NOMO-1 (cell line): ENCODE results near the gene NUP133.
"Not testable (repeated sequence)": the region's sequence is repeated elsewhere in the genome, so short reads cannot be mapped to it uniquely, and the experiment has no call there.

Experiments used
- DNase-seq, 2 experiments: peaks; one replicate each; lab custom pipeline; 2025; ENCODE audit not compliant: unreplicated experiment in 2 of 2; lab: John Stamatoyannopoulos, UW

The NUP133 gene

DNA sequence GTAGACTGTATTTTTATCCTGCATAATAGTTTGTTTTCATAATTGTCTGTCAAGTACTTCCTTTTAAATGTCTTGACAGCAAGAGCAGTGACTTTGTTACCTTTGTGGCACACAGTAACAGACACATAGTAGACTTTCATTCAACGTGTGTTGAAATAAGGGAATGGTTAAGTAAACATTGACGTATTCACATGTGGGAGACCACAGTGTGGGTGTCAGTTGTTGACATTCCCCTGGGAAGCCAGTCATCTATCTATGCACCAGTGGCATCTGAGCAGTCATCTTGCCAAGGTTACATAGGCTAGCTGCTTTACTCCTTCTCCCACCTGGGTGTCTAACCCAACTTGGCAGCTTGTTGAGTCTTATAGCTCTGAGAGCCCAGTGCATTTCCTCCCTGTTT lies 1.4 kb upstream of the NUP133 start:
- DNase-seq = no peak

DNA sequence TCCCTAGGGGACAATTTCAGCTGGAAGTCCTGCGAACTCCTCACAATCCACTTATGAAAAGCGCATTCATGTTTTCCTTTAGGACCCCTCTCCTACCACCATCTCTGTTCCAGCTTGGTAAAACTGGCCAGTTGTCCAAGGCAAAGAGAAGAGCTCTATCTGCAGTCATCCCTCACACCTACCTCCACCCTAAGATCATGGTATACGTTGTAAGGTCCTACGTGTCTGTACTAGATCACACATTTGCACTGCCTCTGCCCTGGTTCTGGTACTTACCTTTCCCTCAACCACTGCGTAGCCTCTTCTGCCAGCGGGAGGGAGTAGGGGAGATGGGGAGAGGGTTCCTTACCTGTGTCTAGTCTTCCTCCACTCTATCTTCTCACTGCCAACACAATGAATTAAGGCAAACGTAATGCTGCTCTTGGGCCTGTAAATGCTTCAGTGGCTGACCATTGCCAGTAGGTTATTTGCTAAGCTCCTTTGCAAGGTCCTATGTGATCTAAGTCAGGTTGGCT lies 739 bp upstream of the NUP133 start:
- no peak for DNase-seq

DNA sequence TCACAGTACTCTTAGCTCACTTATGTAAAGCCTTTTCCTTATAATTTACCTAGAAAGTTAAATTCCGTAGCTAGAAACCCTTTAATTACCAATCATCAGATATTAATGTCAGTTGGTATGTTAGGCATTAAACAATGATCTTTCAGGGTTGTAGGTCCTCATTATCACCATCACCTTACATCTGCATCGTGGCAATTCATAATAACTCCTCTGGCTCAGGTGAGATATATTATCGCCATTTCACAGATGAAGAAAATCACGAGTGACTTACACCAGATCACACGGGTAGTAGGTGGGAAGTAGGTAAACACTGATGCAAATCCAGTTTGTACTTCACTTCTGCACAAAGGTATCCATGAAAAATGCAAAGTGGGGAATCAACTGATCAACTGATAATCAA lies 639 bp downstream of the NUP133 start:
- DNase-seq = no peak

DNA sequence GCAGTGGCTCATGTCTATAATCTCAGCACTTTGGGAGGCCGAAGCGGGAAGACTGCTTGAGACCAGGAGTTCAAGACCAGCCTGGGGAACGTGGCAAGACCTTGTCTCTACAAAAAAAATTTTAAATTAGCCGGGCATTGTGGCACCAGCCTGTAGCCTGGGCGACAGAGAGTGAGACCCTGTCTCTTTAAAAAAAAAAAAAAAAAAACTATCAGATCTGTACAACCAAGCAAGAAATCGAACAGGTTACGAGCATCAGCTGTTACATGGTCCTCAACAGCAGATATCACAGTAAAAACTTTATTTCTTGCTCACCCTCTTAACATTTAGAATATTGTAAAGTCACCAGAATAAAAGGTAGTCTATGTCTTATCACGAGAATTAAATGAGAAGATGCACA lies 1.5 kb downstream of the NUP133 start:
- no peak for DNase-seq

DNA sequence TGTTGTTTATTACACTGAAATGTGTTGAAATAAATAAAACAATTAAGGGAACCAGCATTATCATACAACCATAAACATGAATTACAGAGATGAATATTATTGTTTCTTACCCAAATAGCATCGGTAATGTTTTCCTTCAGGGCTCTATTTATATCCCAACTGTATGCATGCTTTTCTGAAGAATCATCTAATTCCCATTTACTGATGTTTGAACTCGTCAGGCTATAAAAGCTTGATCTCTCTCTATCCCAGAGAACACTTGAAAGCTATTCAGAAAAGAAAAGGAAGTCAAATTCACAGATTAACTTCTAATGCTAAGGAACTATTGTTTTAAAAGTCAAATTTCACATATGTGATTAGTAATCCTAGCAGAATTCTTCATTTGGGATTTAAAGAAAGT lies 12.4 kb downstream of the NUP133 start:
- no peak for DNase-seq

DNA sequence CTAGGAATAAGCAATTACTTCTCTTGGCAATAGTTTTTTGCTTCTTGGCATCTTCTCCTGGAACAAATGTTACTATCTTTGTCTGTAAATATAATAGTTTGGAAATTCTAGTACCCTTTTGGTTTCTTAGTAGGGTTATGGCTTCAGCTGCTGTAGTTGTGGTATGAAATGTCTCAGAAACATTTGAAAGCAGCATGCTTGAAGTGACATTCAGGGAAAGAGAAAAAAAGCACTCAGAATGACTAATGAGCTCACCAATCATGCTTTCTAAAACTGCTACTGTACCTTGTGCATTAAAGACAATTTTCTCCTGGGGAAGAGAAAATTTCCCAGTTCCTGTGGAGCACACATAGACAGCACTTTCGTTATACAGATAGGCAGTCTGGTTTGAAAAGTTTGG lies 21.0 kb downstream of the NUP133 start:
- DNase-seq = no peak

DNA sequence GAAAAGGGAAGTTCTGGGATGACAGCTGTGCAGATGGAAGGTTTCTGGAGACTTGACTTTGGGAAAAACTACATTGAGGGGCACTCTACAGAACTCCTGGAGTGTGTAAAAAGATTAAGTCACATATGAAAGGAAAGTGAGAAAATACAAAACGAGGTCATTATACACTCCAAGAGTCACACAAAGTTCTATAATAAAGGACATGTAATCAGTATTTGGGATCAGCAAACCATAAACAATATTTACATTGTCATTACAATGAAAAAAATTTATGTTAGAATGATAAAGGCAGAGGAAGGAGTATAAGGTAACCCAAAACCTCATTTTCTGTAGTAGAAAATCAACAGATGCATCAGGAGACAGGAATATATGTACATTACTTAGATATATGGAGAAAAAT lies 22.8 kb downstream of the NUP133 start:
- DNase-seq = no peak

DNA sequence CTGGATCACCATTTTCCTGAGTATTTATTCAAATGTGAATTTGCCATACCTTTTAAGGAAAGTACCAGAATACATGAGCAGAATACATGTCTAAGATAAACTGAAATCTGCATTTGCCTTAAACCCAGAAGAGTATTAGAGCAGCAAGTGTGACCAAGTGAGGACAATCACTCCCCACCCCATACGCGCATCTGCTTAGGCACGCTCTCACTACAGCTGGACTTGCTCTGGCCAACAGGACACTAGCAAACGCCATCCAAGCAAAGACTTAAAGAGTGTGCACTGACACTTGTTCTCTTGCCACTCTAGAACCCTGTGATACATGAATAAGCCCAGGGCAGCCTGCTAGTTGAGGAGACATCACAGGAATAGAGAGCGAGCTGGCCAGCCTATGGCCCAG lies 25.6 kb downstream of the NUP133 start:
- DNase-seq = no peak

DNA sequence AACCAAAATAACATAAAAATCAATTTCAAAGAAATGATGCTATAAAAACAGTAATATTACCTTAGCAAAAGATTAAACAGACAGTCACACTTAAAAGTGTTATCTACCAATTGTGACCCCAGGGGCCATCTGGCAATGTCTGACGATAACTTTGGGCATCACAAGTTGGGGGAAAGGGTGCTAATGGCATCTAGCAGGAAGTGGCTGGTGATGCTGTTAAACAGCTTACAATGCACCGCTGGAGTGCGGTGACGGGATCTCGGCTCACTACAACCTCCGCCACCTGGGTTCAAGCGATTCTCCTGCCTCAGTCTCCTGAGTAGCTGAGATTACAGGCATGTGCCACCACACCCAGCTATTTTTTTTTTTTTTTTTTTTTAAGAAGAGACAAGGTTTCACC lies 27.6 kb downstream of the NUP133 start:
- no peak for DNase-seq

DNA sequence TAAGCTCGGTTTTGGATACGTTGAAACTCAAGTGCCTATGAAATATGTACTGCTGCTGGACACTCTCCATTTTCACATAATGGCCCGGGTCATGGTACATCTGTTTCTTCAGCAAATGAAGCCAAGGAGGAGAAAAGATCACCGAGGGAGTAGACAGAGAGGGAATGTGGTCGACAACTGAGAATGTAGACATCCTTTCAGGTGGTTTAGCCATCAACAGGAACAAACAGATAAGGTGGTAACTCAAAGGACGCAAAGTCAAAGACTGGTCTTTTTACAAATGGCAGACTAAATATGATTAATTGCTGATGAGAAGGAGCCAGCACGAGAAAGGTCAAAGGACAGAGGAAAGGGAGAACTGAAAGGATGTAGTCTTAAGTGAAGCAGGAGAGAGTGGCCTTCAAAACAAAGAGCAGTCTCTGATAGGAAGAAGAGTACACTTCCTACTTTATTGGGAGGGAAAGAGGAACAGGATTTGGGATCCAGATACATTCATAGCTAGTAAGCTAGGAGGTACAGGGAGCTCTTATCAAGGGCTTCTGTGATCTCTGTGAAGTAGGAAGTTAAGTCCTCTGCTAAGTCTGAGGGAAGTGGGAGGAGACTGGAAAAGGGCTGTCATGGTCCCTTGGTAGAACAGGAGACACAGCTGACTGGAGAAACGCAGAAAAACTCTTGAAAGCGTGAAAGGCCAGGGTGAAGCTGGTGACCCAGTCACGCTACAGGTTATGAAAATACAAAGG lies 28.3 kb downstream of the NUP133 start:
- DNase-seq = no peak

DNA sequence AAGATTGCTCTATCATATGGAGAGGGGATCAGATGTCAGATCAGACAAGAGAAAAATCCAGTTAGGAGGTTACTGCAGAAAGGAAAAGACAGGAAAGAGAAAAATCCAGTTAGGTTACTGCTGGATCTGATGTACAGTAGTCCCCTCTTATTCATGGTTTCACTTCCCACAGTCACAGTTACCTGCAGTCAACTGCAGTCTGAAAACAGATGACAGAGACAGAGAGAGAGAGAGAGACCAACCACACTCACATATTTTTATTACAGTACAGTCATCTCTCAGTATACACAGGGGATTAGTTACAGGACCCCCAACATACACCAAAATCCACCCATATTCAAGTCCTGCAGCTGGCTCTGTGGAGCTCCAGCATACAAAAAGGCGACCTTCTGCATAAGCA lies 29.3 kb downstream of the NUP133 start:
- peak in 1 of 2 experiments; percentile 11 for DNase-seq

DNA sequence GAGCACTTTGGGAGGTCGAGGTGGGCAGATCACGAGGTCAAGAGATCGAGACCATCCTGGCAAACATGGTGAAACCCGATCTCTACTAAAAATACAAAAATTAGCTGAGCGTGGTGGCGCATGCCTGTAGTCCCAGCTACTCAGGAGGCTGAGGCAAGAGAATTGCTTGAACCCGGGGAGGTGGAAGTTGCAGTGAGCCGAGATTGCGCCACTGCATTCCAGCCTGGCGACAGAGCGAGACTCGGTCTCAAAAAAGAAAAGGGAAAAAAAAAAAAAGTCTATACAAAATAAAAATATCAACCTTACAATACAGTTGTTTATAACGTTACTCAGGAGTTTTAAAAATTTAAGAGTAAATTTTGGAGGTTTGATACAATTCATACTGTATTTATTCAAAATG lies 32.3 kb downstream of the NUP133 start:
- not testable (repeated sequence) for DNase-seq

DNA sequence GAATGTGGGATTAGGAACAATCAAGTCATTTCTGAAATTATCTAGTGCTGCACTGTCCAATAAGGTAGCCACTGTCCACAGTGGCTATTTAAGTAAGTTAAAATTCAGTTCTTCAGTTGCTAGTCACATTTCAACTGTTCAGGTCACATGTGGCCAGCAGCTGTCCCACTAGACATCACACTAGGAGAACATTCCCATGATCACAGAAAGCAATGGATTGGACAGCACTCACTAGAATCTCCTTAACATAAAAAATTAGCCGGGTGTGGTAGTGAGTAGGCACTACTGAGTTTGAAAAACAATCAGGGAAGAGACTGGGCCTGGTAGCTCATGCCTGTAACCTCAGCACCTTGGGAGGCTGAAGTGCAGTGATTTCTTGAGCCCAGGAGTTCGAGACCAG lies 33.6 kb downstream of the NUP133 start:
- DNase-seq = no peak

DNA sequence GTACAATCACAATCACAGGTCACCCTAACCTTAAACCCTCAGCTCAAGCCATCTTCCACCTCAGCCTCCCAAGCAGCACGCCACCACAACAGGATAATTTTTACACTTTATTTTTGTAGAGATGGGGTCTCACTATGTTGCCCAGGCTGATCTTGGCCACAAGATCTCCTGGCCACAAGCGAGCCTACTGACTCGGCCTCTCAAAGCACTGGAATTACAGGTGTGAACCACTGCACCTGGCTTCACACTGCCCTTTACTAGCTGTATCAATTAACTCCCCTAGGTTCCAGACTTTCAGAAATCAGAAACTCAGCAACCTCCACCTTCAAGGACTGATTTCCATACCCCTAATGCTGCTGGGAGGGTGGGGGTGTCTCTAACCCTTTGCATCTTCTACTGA lies 37.0 kb downstream of the NUP133 start:
- DNase-seq = no peak

DNA sequence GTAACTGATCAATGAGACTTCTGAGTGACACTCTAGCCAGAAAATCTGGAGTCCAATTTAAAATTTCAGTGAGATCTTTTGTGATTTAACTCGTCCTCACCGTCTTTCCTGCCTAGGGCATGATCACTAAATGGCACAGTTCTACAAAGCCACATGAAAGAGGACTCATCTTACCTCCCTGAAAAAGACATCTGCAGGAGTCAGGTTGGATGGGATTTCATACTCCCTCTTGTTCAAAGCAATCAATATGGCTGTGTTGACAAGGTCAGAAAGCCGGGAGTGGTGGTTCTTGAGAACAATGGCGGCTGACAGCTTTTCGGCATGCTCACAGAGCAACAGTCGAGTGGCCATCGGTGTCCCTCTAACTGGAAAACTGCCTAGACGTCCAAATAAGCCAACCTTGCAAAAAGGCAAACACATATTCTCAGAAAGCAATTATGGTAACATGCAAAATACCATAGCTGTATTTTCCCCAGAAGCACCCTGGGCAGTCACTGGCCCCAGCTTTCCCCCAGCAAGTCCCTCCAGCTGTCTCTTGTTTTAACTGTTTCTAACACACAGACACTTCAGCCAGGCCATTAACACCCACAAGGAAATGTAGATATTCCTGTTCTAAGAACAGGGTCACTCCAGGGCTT lies 37.6 kb downstream of the NUP133 start:
- DNase-seq = no peak

DNA sequence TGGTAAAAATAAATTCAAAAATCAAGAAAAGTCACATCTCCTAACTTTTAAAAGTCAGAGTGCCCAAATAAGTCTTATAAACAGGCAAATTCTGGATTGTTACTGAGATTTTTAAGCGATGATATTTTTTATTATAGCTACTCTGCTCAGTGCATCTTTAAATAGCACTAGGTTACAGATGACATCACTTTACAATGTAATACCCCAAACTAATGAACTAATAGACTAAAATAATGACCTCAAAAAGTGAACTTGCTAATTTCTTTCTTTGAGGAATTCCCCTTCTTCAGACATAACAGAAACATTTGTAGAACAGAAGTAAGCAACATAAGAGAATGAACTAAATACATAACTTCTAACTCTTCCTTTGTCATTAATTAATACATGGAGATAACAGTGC lies 41.3 kb downstream of the NUP133 start:
- no peak for DNase-seq

DNA sequence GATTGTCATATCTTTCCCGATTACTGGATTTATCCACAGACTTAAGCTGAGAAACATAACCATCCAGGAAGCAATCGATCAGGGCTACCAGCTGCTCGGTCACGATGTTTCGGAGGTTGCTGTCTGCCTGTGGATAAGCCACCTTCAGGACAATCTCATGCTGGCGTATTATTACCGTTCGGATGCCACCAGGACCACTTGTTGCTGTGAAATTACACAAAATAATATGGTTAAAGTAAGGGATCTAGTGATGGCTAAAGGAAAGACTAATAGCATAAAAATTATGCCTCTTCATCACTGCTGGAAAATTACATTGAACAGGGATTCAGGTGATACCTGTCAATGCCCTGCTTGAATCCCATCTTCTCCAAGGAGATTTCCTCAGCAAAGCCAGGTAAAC lies 43.5 kb downstream of the NUP133 start:
- DNase-seq = no peak

DNA sequence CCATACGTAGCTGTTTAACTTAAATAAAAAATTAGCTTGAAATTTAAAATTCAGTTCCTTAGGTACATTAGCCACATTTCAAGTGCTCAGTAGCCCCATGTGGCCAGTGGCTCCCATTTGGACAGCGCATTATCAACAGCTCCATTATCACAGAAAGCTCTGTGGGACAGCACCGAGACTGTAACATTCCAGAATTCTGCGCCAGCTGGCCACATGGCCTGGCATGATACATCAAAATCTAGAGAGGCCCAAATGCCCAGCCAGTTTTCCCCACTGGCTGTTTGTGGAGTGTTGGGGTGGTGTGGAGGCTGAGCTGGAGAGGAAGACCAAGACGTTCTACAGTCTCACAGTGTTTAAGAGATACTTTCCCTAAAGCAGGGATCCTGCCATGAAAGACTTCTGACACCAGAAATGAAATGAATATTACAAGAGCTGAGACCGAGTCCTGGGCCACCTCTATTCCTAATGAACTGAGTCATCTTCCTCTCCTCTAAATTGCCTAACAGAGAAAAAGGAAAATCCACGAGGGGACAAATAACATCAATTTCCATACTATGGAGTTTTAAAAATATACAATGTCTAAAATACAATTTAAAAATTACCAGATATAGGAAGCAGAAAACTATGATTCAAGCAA lies 47.0 kb downstream of the NUP133 start:
- no peak for DNase-seq

DNA sequence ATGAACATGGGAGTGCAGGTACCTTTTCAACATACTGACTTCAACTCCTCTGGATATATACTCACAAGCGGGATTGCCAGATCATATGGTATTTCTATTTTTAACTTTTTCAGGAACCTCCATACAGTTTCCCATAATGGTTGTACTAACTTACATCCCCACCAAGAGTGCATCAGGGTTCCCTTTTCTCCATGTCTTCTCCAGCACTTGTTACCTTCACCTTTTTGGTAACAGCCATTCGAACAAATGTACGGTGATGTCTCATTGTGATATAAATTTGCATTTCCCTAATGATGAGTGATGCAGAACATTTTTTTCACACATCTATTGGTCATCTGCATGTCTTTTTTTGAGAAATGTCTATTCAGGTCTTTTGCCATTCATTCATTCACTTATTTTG lies 48.3 kb downstream of the NUP133 start:
- no peak for DNase-seq

DNA sequence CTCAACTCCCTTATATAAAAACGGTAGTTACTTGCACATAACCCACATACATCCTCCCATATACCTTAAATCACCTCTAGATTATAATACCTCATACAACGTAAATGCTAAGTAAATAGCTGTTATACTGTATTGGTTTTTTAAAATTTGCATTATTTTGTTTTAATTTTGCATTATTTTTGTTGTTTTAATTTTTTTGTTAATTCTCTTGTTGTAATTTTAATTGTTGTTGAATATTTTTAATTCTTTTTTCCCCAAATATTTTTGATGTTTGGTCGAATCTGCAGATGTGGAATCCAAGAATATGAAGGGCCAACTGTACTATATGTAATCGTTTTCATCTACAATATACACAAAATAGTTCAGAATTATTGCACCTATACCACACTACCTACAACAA lies 50.7 kb downstream of the NUP133 start:
- DNase-seq = no peak

DNA sequence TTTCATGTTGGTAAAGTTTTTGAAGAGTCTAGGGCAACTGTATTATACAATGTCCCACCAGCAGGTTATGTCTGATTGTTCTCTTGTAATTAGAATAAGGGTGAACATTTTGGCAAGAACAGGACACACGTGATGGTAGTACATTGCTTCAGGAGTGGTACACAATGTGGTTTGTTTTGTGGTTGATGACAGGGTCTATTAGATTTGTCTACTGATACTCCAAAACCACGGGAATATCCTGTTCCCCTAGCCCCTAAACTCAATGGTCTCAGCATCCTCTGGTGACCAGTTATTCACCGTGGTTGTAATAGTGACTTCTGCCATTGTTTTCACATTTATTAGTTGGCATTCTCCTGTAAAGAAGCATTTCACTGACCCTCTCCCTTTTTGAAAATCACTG lies 52.1 kb downstream of the NUP133 start:
- DNase-seq = no peak

DNA sequence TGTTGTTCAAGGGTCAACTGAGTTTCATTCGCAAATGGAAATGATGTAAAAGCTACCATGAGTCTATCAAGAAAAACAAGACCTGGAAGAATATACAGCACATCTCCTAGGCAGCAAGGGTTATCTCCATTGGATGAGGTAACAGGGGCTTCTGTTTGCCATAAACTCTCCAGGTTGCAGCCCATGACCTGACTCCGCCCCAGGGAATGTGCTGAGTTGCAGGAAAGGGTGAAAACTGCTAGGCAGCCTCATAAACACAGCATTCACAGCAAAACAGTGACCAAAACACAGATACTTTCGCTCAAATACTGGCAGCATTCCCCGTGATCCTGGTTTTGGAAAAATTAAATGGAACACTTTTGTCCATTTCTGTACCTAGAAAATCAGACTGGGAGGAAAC lies 54.1 kb downstream of the NUP133 start:
- no peak for DNase-seq
